Esophagus muscularis mucosa (tissue), 4 donors: Measurements from ENCODE around the gene BPIFB4. TPM values are rescaled to one million over a fixed set of nuclear protein-coding genes. Genes with fewer than 3 reads are reported as not detected.
"Not testable (repeated sequence)": the region's sequence is repeated elsewhere in the genome, so short reads cannot be mapped to it uniquely, and the experiment has no call there.

Experiments used
- DNase-seq: peaks from one replicate; pipeline ENCODE4 v3.0.0-alpha.2; 2017; ENCODE audit errors: extremely low spot score
- H3K27ac ChIP-seq, 4 donors: fragments of 200-600 bp; sonication (generic); replicated peaks in 1 of 4; 1 replicate in 3 of 4; 2 replicates in 1 of 4; pipeline ENCODE4 v1.5.1; 2016 to 2019; ENCODE audit warnings: mild to moderate bottlenecking in 1 of 4
- H3K27me3 ChIP-seq, 4 donors: fragments of 200-600 bp; sonication (generic); one replicate each; pipeline versions ENCODE4 v1.5.1 to v1.6.0; 2016 to 2019
- H3K36me3 ChIP-seq, 4 donors: fragments of 200-600 bp; sonication (generic); one replicate each; pipeline ENCODE4 v1.5.1; 2016 to 2019
- H3K4me1 ChIP-seq, 4 donors: fragments of 200-600 bp; sonication (generic); one replicate each; pipeline ENCODE4 v1.5.1; 2016 to 2019
- H3K4me3 ChIP-seq, 4 donors: fragments of 200-600 bp; sonication (generic); 1 replicate in 2 of 4; 2 replicates in 2 of 4; pipeline ENCODE4 v1.5.1; 2016 to 2019; ENCODE audit warnings: mild to moderate bottlenecking in 4 of 4, moderate library complexity in 1 of 4
- H3K9me3 ChIP-seq, 4 donors: fragments of 200-600 bp; sonication (generic); 1 replicate in 3 of 4; 2 replicates in 1 of 4; pipeline ENCODE4 v1.5.1; 2016 to 2019
- EP300 ChIP-seq: sonication (generic); formaldehyde crosslinking; IDR thresholded peaks from one replicate; pipeline ENCODE4 v1.6.1; 2017; ENCODE audit warnings: antibody characterized with exemption
- POLR2A ChIP-seq: fragments of 450-650 bp; IDR thresholded peaks from one replicate; pipeline ENCODE4 v1.6.1; 2017; ENCODE audit warnings: antibody characterized with exemption, moderate library complexity, mild to moderate bottlenecking, low read depth
- POLR2AphosphoS5 ChIP-seq, 2 donors: sonication (generic); formaldehyde crosslinking; IDR thresholded peaks; one replicate each; pipeline ENCODE4 v1.6.1; 2017; ENCODE audit warnings: antibody characterized with exemption in 2 of 2
- WGBS: methylation state at CpG from one replicate; pipeline ENCODE4 v1.1.5; 2018; 5-methylcytosine and 5-hydroxymethylcytosine counted together
- intact Hi-C: fragments of 100-400 bp; cut with DNase I; formaldehyde crosslinking; loops from one replicate; pipeline ENCODE4 v1.15.1; 2023
- total RNA-seq, 4 donors: library from RNA; depleted of rRNA; stranded (reverse); fragments of >200 nt; gene quantifications; one replicate each; pipeline versions ENCODE4 v1.1.0 to v1.2.1, GENCODE V29; 2016
- TF ChIP-seq, protein P1 (sequence below), 3 experiments: fragments of 200-600 bp in 2 of 3; fragments of 450-650 bp in 1 of 3; sonication (generic) in 2 of 3; IDR thresholded peaks; one replicate each; pipeline ENCODE4 v1.5.1; 2017 to 2019; ENCODE audit warnings: antibody characterized with exemption in 3 of 3, mild to moderate bottlenecking in 2 of 3, moderate library complexity in 1 of 3

Gene BPIFB4
- total RNA-seq, 4 donors from 2014 or later = not detected

DNA sequence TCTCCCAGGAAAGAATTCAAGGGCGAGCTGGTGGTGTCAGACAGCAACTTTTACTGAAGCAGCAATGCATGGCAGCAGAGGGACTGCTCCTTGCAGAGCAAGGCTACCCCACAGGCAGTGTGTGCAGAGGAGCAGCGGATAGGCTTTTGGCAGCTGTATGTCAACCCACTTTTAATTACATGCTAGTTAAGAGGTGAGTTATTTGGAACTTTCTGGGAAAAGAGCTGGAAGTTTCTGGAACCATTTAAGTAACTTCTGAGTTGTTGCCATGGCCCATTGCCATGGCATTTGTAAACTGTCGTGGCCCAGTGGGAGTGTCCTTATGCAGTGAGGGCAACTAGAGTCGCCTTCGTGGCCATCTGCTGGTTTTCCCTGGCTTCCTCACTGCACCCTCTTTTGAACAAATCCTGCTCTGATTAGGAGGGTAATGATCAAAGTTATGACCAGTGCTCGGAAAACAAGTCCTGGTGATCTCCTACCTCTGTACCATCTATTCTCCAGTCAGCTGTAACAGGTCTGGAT is 34.0 kb downstream of the BPIFB4 start:
- no peaks in the 10 kb centered on the region for H3K4me1 ChIP-seq
- TF ChIP-seq POLR2AphosphoS5 (IDR thresholded peaks at IDR 0.05) = no peak
- peaks cover 0 to 19% (median 0%) of the 10 kb centered on the region in 4 donors for H3K27me3 ChIP-seq
- no peak for DNase-seq
- H3K4me3 ChIP-seq = no peak overlapping the region
- H3K27ac ChIP-seq = no peak overlapping the region
- no peaks in the 10 kb centered on the region for H3K36me3 ChIP-seq
- intact Hi-C loops = no loop called here
- 70% methylated on average over 6 of the region's 6 CpGs for WGBS
- no peaks in the 10 kb centered on the region for H3K9me3 ChIP-seq

DNA sequence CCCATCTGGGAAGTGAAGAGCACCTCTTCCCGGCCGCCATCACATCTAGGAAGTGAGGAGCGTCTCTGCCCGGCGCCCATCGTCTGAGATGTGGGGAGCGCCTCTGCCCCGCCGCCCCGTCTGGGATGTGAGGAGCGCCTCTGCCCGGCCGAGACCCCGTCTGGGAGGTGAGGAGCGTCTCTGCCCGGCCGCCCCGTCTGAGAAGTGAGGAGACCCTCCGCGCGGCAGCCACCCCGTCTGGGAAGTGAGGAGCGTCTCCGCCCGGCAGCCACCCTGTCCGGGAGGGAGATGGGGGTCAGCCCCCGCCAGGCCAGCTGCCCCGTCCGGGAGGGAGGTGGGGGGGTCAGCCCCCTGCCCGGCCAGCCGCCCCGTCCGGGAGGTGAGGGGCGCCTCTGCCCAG is 36.1 kb downstream of the BPIFB4 start:
- H3K4me3 ChIP-seq, H3K27ac ChIP-seq, H3K36me3 ChIP-seq, DNase-seq, H3K9me3 ChIP-seq, intact Hi-C loops, H3K4me1 ChIP-seq: not testable (repeated sequence)
- peaks cover 0 to 26% (median 0%) of the 10 kb centered on the region in 4 donors for H3K27me3 ChIP-seq
- WGBS = 91% methylated on average over 11 of the region's 34 CpGs

DNA sequence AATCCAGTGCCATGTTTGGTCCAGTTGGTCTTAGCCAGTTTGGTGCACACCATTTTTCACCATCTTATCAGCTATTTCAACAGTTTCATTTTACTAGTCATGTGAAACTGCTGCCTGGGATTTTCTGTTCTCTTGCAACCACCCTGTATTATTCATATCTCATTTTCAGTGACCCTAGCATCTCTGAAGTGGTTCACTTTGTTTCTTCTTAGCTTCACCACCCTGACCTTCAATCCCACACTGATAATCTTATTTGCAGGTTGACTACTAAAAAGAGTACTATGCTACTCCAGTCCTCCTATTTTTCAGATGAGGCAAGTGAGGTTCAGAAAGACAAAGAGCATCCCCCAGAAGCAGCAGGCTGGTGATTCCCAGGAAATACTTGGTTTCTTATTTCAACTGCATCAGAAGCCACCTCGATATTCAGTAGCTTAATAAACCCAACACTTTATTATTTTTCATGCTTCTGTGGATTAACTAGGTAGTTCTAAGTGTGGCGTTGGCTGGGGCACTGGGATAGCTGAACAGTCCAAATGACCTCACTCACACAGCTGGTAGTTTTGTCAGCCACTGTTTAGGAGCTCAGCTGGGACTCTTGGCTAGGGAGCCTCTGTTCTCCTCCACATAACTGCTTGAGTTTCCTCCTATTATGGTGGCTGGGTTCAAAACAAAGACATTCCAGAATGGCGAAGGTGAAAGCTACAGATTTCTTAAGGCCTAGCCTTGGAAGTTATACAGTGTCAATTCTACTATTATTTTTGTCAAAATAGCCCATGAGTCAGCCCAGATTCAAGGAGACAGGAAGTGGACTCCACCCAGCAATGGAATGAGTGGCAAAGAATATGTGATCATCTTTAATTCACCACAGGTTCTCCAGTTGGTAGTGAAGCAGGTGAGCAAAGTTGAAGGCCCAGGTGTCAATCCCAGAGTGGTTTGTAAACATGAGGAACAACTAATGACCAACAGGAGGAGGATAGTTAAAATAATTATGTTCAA is 40.6 kb downstream of the BPIFB4 start:
- intact Hi-C loops = no loop called here
- Histone ChIP-seq H3K4me1 (no peaks in the 10 kb centered on the region), H3K4me3 (no peak overlapping the region), H3K27ac (no peak overlapping the region), H3K27me3 (peaks cover 0 to 30% (median 0%) of the 10 kb centered on the region in 4 donors), H3K9me3 (peaks cover 0 to 5% (median 2%) of the 10 kb centered on the region in 4 donors), H3K36me3 (no peaks in the 10 kb centered on the region)
- TF ChIP-seq POLR2AphosphoS5 (IDR thresholded peaks at IDR 0.05) (no peak), EP300 (no peak), POLR2A (no peak)
- TF ChIP-seq, protein P1, sequence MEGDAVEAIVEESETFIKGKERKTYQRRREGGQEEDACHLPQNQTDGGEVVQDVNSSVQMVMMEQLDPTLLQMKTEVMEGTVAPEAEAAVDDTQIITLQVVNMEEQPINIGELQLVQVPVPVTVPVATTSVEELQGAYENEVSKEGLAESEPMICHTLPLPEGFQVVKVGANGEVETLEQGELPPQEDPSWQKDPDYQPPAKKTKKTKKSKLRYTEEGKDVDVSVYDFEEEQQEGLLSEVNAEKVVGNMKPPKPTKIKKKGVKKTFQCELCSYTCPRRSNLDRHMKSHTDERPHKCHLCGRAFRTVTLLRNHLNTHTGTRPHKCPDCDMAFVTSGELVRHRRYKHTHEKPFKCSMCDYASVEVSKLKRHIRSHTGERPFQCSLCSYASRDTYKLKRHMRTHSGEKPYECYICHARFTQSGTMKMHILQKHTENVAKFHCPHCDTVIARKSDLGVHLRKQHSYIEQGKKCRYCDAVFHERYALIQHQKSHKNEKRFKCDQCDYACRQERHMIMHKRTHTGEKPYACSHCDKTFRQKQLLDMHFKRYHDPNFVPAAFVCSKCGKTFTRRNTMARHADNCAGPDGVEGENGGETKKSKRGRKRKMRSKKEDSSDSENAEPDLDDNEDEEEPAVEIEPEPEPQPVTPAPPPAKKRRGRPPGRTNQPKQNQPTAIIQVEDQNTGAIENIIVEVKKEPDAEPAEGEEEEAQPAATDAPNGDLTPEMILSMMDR (IDR thresholded peaks at IDR 0.05) = no peak
- DNase-seq = no peak
- WGBS = 82% methylated on average over 3 of the region's 3 CpGs

DNA sequence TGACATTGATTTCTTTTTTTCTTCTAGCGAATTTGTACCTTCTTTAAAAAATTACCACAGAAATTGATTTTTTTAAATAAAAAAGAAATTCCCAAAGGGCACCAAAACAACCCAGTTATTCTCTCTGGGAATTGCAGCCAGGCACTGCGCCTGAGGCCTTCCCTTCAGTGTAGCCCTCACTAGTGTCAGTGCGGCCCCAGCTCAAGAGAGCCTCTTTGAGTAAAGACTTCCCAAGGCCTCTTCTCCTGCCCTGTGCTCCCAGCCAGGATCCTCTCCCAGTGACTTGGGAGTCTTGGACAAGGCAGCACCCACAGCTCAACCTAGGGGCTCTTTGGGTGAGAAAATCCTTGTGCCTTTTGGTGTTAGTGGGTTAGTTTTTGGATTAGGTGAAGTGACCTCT is 41.5 kb downstream of the BPIFB4 start:
- peaks cover 0 to 5% (median 2%) of the 10 kb centered on the region in 4 donors for H3K9me3 ChIP-seq
- TF ChIP-seq POLR2AphosphoS5 (IDR thresholded peaks at IDR 0.05) = no peak
- TF ChIP-seq EP300 = no peak
- no peak for TF ChIP-seq POLR2A
- TF ChIP-seq, protein P1 (IDR thresholded peaks at IDR 0.05) = no peak
- intact Hi-C loops = no loop called here
- H3K4me1 ChIP-seq = no peaks in the 10 kb centered on the region
- H3K27ac ChIP-seq = no peak overlapping the region
- 95% methylated on average over 3 of the region's 3 CpGs for WGBS
- H3K4me3 ChIP-seq = no peak overlapping the region
- H3K27me3 ChIP-seq = peaks cover 0 to 33% (median 0%) of the 10 kb centered on the region in 4 donors
- no peaks in the 10 kb centered on the region for H3K36me3 ChIP-seq
- DNase-seq = no peak

DNA sequence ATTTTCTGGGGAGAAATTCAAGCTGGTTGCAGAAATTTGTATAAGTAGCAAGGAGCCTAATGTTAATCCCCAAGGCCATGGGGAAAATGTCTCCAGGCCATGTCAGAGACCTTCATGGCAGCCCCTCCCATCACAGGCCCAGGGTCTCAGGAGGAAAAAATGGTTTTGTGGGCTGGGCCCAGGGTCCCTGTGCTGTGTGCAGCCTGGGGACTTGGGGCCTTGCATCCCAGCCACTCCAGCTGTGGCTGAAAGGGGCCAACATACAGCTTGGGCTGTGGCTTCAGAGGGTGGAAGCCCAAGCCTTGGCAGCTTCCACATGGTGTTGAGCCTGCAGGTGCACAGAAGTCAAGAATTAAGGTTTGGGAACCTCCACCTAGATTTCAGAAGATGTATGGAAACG is 42.9 kb downstream of the BPIFB4 start:
- WGBS = 63% methylated on average over 1 of the region's 1 CpG
- intact Hi-C loops, DNase-seq, H3K4me3 ChIP-seq, H3K4me1 ChIP-seq, H3K27ac ChIP-seq, H3K9me3 ChIP-seq, H3K36me3 ChIP-seq: not testable (repeated sequence)
- peaks cover 0 to 33% (median 0%) of the 10 kb centered on the region in 4 donors for H3K27me3 ChIP-seq

DNA sequence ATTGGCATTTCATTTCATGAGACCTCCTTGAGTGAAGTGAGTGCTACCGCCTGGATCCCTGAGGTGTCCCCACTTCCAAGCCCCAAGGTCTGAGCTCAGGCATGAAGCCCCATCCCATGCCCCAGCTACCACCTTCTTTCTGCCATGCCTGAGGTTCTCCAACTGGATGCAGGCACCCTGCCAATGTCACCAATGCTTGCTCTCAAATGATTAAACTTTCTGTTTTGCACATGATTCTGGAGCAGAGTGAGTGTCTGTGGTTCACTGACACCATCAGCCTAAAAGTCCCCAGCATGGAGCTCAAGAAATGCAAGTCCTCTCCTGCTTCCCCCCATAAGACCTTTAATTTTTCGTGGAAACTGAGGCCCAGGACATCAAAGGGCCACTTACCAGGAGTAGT is 44.8 kb downstream of the BPIFB4 start:
- peaks cover 0 to 5% (median 2%) of the 10 kb centered on the region in 4 donors for H3K9me3 ChIP-seq
- WGBS = 63% methylated on average over 2 of the region's 2 CpGs
- no peaks in the 10 kb centered on the region for H3K4me1 ChIP-seq
- intact Hi-C loops = no loop called here
- H3K4me3 ChIP-seq = no peak overlapping the region
- no peaks in the 10 kb centered on the region for H3K36me3 ChIP-seq
- peaks cover 0 to 30% (median 0%) of the 10 kb centered on the region in 4 donors for H3K27me3 ChIP-seq
- DNase-seq = no peak
- no peak overlapping the region for H3K27ac ChIP-seq
- TF ChIP-seq EP300 = no peak
- TF ChIP-seq, protein P1 (IDR thresholded peaks at IDR 0.05) = no peak
- no peak for TF ChIP-seq POLR2A
- TF ChIP-seq POLR2AphosphoS5 (IDR thresholded peaks at IDR 0.05) = no peak
